HG03196 (cell line): ENCODE results near the gene TMEM50A.
"Not testable (repeated sequence)": the region's sequence is repeated elsewhere in the genome, so short reads cannot be mapped to it uniquely, and the experiment has no call there.

Source experiments
- ATAC-seq: cut with Tn5 transposase; IDR thresholded peaks from one replicate; pipeline ENCODE4 v1.9.1; 2021; ENCODE audit not compliant: unreplicated experiment

The TMEM50A gene

DNA sequence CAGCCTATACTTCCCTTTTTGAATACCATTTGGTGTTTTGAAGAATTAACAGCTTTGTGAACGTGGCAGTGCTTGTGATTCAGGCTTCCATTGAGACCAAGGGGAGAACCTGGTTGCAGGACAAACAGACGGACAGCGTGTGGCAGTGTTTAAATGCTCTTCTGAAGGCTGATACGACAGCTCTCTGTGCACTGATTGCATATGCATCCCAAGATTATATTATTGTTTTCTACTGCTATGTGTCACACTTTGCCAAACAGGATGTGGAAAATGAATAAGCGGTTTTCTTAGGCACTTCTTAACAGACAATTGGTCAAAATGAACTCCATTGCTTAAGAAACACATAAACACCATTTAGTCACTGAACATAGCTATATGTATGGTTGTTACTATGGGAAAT lies 8.2 kb upstream of the TMEM50A start:
- not testable (repeated sequence) for ATAC-seq

DNA sequence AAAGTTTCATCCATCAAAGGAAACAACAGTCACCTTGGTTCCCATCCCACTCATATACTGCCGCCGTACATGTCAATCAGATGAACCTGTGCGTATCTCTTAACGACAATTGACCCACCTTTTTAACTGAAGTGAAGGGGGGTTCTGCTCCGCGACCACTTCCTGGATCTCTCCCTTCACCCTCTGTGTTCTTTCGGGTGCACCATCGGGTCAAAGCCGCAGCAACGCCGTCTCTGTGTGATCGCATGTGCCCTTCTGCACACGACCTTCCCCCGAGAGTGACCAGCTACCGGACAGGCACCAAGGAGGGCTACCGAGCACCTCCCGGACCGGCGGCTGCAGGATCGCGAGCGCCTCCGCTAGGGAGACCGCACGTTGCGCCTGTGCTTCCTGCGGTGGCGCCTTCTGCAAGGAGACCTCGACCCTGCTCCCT lies 1.2 kb upstream of the TMEM50A start:
- not testable (repeated sequence) for ATAC-seq

DNA sequence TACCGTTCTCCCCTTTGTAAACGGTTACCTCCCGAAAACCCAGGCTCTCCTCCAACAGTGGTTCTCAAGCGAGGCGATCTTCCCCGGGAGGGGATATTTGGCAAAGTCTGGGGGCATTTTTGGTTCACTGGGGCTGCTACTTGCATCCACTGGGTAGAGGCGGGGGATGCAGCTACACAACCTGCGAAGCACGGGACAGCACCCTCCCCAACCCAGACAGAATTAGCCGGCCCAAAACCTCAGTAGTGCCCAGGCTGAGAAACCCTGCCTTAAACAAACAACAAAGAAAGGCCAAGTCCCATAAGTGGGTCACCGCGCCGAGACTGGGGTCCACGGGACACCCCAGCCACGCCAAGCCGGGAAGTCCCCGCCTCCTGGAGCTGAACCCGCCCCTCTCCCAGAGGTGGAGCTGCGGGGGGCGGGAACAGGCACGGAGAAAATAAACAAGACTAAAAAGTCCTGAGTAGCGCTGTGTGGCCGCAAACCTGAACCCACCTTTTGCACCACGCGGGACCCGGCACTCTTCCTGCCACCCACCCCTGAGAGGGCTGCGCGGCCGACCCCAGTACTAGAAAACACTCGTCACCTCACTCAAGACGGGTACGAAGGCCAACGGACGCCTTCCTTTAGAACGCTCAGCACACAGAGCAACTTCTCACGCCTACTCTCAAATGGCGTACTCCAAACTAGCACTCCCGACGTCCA lies 499 bp upstream of the TMEM50A start:
- peak; percentile 31 for ATAC-seq

DNA sequence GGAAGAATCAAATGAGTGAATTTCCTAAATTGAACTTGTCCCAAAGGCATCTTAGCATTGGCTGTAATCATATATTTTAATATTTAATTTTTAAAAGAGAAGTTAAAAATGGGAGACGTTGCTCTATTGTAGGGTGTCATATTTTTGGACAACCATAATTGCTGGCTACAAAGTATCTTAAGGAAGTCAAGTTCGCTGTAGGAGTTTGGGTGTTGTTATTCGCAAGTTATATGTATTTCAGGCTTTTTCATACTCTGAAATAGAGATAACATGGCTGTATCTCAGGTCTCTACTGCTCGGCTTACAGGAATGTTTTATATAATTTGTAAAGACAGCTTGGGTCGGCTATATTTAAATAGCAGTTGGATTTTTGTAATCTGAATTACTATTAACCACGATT lies 852 bp downstream of the TMEM50A start:
- ATAC-seq: no peak

DNA sequence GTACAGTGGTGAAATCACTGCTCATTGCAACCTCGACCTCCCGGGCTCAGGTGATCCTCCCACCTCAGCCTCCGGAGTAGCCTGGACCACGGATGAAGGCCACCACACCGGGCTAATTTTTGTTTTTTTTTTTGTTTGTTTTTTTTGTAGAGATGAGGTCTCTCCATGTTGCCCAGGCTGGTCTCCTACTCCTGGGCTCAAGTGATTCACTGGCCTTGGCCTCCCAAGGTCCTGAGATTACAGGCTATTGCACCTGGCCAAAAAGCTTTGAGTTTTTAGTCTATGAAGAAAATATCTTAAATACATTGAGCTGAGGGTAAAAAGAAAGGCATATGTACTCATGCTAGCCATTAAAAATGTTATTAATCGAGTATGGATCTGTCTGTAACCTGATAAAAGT lies 3.6 kb downstream of the TMEM50A start:
- no peak for ATAC-seq

DNA sequence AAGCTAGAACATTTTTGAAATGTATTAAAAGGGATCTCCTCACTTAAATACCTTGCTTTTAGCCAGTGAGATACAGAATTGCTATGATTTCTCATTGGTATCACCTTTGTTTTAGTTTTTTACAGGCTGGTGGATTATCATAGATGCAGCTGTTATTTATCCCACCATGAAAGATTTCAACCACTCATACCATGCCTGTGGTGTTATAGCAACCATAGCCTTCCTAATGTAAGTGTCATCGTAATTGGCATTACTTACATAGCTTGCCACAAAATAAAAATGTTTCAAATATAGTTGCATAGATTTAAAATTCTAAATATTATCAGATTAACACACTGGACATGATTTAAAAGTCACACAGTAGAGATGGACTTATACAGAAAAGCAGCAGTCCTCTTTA lies 4.7 kb downstream of the TMEM50A start:
- ATAC-seq: no peak

DNA sequence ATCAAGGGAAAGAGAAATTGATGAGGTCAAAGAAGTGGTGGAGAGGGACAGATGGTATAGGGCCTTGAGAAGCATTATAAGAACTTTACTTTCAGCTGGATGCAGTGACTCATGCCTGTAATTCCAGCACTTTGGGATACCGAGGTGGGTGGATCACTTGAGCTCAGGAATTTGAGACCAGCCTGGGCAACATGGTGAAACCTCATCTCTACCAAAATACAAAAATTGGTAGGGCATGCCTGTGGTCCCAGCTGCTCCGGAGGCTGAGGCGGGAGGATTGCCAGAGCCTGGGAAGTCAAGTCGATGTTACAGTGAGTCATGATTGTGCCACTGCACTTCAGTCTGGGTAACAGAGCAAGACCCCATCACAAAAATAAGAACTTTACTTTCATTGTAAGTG lies 5.7 kb downstream of the TMEM50A start:
- no peak for ATAC-seq

DNA sequence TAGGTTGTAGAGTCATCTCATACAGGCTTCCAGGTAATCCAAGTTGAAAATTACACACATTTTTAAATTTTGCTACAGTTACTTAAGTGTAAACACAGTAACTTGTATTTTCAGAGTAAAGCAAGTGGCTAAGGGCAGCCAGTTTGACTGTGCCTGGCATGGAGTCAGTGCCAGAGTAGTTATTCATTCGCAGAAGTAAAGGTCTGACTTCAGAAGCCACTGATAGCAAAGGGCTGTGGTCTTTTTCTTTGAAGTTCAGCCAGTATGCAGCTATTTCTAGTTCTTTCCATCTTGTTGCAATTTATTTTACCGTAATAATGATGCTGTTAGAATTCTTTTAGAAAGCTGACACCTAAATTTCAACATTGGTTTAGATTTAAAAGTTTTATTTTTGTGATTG lies 9.4 kb downstream of the TMEM50A start:
- no peak for ATAC-seq

DNA sequence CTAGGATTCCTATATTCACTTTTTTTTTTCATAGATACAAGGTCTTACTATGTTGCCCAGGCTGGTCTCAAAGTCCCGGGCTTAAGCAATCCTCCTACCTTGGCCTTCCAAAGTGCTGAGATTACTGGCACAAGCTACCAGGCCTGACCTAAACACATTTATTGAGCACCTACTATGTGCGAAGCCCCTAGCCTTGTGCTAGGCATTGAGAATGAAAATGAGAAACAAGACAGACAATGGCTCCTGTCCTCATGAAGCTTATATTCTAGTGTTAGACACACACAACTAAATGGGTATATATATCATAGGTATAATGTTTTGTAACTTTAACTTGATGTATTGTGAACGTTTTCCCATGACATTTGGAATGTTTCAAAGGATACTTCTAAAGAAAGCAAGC lies 11.5 kb downstream of the TMEM50A start:
- no peak for ATAC-seq

DNA sequence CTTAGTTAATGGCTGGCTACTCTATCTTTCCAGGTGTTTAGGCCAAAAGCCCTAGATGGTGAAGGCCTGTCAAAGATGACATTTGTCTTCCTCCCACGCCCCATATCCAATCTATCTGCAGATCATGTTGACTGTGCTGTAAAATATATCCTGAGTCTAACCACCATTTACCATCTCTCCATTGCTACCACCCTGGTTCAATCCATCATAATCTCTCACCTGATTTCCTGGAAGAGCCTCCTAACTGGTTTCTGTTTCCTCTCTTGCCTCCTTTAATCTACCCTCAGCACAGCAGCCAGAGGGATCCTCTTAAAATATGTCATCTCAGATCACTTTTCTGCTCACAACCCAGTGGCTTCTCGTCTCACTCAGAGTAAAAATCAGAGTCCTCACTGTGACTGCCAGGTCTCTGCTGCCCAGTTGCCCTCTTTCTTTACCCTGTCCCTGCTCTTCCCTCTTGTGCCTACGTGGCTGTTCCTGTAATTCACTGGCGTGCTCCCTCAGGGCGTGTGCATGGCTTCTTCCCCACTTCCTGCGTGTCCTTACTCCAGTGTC lies 17.8 kb downstream of the TMEM50A start:
- no peak for ATAC-seq

DNA sequence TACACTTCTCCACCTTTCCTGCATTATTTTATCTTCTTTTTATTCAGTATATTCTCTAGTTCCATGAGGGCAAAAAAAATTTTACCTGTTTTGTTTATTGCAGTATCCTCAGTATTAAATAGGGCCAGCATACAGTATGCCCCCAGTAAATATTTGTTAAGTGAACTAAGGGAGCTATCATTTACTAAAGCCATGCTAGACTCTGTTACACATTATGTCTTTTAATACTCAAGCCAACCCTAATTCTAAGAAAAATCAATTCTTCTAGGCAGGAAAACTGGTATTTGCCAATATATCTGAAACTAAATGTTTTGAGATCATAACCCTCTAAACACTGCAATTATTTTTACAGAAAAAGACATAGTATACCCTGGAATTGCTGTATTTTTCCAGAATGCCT lies 18.3 kb downstream of the TMEM50A start:
- no peak for ATAC-seq

DNA sequence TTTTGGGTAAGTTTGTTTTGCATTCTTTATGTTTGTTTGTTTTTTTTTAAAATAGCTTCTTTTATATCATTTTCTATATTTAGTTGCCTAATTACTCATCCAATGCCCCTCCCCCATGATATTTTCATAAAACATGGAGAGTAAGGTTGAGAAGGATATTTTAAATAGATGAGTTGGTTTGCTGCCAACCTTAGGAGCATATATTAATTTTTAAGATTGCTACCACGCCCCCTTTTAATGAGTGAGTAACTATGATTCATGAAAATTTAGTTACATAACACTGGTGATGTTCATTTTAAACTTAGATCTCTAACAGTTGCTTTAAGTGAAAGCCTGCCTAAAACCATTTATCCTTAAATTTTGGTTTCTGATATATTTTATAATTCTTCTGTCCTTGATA lies 18.7 kb downstream of the TMEM50A start:
- no peak for ATAC-seq

DNA sequence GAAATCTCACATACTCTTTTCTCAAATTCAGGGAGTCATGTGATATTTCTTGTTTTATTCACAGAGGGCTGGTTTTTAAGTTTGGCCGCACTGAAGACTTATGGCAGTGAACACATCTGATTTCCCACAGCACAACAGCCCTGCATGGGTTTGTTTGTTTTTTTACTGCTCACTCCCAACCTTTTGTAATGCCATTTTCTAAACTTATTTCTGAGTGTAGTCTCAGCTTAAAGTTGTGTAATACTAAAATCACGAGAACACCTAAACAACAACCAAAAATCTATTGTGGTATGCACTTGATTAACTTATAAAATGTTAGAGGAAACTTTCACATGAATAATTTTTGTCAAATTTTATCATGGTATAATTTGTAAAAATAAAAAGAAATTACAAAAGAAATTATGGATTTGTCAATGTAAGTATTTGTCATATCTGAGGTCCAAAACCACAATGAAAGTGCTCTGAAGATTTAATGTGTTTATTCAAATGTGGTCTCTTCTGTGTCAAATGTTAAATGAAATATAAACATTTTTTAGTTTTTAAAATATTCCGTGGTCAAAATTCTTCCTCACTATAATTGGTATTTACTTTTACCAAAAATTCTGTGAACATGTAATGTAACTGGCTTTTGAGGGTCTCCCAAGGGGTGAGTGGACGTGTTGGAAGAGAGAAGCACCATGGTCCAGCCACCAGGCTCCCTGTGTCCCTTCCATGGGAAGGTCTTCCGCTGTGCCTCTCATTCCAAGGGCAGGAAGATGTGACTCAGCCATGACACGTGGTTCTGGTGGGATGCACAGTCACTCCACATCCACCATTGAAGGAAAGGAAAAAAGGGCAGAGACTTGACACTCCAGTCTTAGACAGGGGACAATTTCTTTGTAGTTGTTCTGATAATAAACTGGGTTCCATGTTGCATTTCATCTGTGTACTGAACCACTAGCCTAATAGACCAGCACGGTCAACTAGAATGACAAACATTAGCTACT lies 22.8 kb downstream of the TMEM50A start:
- ATAC-seq: no peak

DNA sequence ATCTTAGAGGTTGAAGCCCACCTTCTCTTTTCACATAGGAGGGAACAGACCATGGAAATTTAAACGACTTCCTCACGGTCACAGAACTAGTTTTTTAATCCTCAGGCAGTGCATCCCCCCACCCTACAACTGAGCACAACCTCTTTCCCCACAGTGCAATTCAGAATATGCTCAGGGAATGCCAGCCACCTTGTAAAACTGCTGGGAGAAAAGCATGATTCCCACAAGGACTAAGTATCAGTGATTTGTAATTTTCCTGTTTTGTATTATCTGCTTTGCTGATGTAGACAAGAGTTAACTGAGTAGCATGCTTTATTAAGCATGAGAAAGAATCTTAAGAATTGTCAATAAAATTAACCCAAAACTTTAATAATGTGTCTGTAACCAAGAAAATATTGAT lies 23.8 kb downstream of the TMEM50A start:
- ATAC-seq: no peak

DNA sequence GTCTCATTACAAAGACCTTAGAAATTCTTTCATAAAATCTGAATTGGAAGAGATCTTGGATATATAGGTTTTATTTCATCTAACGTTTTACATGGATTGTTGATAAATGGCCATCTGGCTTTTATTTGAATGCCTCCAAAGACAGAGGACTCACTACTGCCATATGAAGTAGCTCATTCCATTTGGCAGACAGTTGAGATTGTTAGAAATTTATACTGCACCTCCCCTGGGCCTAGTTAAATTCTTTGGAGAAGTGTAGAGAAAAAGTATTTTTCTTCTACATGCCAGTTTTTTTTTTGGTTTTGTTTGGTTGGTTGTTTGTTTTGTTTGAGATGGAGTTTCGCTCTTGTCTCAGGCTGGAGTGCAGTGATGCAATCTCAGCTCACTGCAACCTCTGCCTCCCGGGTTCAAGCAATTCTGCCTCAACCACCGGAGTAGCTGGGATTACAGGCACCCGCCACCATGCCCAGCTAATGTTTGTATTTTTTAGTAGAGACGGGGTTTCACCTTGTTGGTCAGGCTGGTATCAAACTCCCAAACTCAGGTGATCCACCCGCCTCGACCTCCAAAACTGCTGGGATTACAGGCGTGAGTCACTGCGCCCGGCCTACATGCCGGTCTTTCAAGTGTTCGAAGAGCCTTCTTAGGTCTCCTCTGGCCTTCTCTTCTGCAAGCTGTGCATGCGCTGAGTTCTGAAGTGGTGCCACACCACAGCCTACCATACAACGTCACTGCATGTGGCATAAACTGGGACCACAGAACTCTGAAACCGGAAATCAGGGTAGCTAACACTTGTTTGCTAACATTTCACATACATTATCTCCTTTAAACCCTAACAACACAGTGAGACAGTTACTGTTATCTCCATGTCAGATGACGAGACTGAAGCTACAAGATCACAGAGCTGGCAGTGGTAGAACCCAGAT lies 24.8 kb downstream of the TMEM50A start:
- not testable (repeated sequence) for ATAC-seq

DNA sequence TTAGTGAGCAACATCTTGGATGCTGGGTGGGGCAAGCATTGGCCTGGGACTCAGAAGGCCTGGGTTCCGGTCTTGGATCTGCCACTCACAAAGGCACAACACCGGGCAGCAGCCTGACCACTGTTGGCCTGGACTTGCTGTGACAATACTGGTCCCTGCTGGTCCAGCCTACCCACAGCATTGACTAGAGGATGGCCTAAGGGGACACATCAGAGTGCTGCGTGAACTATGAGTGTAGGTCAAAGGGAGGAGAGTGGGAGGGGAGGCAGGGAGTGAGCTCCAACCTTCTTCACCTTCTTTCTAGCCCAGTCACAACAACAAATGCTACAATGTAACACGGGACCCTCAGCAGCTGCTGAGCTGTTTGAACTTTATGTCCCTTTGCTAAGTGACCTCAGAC lies 31.1 kb downstream of the TMEM50A start:
- ATAC-seq: no peak

DNA sequence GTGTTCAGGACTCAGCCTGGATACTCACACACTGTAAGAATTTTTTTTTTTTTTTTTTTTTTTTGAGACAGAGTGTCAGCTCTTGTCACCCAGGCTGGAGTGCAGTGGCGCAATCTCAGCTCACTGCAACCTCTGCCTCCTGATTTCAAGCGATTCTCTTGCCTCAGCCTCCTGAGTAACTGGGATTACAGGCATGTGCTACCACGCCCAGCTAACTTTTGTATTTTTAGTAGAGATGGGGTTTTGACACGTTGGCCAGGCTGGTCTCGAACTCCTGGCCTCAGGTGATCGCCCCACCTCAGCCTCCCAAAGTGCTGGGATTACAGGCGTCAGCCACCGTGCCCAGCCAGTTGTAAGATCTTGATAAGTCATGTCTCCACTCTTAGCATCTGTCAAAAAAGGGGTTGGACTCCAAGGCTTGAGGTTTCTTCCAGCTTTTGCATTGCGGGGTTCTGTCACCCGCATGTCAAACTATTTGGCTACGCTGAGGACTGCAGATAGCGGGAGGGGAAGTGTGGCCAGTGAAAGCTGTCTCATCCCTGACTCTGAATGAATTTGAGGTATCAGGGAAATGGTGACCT lies 31.6 kb downstream of the TMEM50A start:
- not testable (repeated sequence) for ATAC-seq

DNA sequence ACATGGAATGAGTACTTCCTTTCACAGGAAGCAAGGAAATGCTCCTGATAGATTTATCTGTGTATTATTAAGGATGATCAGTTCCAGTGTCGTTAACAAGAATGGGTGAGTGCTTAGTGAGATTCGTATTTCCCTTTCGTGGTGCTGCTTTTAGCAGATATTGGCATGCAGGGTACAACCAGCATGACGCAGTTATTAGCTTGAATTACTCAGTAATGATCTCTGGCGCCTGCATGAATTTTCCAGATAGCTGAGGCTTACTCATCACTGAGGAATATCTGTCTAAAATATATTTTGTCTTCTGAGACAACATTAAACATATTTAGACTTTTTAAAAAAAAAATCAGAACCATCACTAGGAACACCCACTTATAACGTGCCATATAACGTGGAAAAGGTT lies 33.6 kb downstream of the TMEM50A start:
- not testable (repeated sequence) for ATAC-seq

DNA sequence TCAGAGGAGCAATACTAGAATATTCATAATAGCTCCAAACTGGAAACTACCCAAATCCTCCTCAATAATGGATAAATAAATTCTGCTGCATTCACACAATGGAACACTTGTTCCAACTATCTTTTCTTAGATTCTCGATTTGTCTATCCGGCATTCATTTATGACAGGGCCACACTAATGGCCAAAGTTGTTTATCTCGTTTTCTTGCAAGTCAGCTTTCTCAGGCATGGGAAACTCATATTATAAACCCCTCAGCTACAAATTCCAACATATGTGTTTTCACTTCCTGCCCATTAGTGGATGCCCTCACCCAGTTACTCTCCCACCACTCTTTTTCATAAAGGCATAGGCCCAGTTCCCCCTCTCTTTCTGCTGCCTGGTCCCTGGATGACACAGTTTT lies 40.2 kb downstream of the TMEM50A start:
- not testable (repeated sequence) for ATAC-seq

DNA sequence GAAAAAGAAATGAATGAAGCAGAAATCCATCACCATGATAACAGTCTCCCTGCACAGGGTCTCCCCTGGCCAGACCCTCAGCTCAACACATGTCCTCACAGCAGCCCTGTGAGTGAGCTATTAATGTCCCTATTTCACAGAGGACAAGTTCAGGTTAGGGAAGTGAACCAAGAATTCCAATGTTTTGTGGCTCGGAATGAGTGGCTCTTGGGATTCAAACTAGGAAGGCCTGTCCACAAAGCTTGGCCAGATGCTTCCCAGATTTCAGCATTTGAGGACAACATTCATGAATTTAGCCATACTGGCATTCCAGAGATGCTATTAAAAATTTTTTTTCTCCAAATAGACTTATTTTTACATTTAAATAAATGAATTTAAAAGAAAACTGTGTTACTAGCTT lies 44.4 kb downstream of the TMEM50A start:
- ATAC-seq: not testable (repeated sequence)
